GM18907 (cell line): ENCODE data around the gene ACKR4.
A peak's percentile ranks its signal among the peaks of the same experiment; 100 is the strongest.
"Not testable (repeated sequence)": the region's sequence is repeated elsewhere in the genome, so short reads cannot be mapped to it uniquely, and the experiment has no call there.

Experiments
- ATAC-seq: cut with Tn5 transposase; IDR thresholded peaks from one replicate; pipeline ENCODE4 v1.9.1; 2021; ENCODE audit warnings: mild to moderate bottlenecking, moderate library complexity; ENCODE audit not compliant: unreplicated experiment

ACKR4 gene

DNA sequence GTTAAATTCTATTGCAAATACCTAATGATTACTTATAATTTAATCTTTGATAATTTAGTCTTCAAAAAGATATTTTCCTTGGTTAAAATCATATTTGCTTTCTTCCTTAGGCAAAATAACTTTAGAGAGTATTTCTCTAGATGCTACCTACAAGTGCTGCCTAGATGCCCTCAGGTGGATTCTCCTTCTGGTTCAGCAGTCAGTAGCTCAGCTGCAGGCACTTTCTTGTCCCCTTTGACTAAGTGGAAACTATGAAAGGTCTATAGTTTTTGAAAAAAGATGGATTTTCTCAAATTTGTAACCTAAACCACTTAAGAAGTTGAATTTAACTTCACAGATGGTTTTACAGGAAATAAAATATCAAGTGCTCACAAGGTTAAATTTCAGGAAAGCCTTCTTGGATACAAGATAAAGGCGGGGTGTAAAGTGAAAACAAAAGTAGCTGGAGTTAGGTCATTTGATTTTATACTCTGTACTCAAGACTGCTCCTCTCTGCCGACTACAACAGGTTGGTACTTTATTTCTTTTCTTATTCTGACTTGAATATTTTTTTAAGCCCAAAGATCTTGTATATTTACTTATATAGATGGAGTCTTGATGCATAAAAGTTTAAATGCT, at the start of gene ACKR4:
Gene ACKR4, plus strand, starts transcription at position 455 of the 618 bp plus-strand sequence. CDS start 3,128 bp downstream, outside the sequence.
- ATAC-seq, result no peak

DNA sequence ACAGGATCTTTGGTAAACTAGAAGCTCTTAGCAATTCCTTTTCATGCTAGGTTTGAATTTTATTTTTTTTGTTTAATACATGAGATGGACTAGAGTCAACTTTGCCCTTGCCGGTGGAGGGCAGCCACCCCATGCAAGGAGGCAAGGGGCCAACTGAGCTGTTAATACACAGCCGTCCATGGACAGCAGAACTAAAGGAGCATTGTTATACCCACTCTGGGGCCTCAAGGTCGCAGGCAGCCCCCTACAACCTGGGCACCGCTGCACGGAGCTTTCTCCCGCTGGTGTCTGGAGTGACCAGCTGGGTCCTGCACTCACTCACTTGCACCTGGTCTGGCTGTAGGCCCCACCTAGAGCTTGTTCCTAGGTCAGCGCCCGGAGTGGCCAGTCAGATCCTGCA, 47.9 kb upstream of the ACKR4 start:
- no peak for ATAC-seq

DNA sequence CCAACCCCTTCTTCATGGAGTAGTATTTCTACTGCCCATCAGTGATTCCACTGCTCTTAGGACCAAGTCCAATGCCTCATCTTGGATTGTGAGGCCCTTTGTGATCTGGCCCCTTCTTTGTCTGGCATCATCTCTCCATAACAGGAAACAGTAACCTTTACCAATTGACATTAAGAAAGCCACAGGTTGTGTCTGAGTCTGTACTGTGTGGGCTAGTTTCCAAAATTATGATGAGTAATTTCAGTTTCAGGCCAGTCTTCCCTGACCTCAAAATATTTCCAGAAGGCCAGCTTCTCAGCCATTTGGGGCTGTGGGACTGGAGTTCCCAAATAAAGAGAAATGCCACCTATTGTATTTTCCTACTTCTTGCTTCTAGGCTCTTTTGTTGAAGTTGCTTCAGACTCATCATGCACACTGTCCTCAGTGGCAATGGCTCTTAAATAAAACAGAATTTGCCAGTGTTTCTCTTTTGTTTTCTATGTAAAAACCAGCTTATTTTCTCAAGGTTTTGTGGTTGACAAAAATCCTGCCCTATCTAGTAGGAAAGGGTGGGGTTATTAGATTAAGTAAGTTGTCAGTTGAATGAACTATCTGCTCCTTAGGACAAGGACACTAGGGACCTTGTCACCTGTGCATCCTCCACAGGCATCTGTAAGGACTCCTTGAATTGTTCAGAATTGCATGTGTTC, 47.0 kb upstream of the ACKR4 start:
- ATAC-seq, result peak; percentile 78

DNA sequence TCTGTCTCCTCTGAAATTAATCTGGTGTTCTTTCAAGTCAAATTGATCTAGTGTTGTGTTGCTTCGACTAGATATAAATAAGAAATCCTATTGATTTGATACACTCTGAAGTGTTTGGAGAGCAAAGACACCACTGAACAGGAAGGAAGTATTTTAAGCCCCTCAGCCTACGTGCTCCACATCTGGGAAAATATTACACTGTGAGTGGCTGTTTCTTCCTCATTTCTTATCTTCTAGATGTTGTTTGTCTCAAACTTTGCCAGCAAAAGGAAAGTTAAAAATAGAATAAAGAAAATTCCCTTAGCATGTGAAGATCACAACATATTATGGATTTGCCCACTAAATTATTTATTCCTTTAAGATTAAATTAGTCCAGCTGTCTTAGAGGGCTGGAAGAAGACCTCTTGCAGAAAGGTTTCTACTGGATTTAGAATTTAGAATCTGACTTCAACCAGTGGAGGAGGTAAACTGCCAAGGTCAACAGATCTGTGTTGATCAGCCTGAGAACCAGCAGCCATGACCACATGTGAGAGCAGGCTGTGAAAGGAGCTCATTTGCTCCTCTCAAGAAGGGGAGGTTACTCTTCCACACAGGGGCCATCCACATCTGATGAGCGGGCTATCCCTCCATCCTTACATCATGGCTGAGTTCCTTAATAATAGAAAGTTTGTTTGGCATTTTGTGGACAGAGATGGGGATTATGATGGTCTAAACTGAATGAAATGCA, 46.3 kb upstream of the ACKR4 start:
- no peak for ATAC-seq

DNA sequence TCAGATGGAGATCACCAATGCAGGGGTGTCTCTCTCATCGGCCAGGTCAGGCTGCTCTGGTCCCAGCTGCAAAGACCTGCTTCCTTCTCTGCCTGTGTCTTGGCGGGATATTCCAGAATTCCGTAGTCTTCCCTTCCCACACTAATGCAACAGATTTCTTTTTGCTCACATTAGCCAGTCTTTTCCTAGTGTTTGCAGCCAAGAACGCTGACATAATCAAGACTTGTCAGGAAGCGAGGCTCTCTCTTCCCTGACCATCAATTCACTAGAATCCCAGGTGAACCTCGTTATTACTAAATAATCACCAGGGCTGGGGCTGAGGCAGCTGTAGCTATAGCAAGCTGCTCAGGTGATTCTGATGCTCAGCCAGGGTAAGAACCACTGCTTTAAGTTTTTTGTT, 43.2 kb upstream of the ACKR4 start:
- no peak for ATAC-seq

DNA sequence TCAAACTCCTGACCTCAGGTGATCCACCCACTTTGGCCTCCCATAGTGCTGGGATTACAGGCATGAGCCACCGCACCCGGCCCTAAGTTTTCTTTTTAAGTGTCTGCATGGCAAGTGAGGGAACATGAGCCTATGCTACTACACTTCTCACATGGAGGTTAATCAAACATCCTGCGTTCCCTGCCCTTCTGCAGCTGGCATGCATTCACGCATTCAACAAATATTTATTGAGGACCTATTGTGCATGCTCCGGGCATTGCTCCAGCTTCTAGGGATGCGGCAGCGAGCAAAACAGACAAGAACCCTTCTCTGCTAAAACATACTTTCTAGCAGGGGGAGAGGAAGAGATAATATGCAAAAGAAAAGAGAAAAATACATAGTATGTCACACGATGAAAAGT, 42.6 kb upstream of the ACKR4 start:
- ATAC-seq, result no peak

DNA sequence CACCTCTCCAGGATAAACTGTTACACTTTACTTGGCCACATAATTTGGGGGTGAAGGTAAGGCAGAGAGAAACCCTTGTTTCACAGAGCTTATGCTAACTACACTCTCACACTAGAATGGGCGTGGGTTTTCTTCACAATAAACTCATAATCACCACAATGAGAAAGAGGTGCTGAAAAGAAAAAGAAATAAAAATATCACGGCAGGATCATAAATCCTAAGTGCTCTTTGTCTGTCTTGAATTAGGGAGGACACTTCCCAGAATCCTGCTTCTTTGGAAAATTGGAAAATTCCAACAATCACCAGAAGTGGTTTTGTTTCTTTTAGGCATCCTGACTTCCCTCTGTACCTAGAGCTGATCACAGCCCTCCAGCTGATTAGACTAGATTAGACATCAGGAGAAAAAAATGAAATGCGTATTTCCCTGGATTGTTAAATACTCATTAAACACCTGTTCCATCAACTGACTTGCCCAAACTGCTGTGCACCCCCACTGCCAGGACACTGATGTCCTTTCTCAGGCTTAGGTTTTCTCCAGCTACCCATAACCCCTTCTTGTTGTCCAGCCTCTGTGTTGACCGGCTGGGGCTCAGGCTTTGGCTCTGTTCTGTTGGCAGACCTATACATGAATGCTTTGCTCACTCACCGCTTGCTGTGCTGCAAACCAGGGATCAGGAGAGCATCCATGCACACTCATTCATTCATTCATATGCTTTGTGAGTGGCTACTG, 41.6 kb upstream of the ACKR4 start:
- no peak for ATAC-seq

DNA sequence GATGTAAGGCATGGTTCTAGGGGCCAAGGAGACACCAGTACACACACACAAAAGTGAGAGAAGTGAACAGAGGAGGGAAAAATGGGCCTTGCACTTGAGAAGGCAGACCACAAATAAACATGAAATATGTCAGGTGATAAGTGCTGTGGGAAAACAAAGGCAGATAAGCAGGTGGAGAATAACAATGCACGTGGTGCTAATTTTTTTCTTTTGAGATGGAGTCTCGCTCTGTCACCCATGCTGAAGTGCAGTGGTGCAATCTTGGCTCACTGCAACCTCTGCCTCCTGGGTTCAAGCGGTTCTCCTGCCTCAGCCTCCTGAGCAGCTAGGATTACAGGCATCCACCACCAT, 41.1 kb upstream of the ACKR4 start:
- not testable (repeated sequence) for ATAC-seq

DNA sequence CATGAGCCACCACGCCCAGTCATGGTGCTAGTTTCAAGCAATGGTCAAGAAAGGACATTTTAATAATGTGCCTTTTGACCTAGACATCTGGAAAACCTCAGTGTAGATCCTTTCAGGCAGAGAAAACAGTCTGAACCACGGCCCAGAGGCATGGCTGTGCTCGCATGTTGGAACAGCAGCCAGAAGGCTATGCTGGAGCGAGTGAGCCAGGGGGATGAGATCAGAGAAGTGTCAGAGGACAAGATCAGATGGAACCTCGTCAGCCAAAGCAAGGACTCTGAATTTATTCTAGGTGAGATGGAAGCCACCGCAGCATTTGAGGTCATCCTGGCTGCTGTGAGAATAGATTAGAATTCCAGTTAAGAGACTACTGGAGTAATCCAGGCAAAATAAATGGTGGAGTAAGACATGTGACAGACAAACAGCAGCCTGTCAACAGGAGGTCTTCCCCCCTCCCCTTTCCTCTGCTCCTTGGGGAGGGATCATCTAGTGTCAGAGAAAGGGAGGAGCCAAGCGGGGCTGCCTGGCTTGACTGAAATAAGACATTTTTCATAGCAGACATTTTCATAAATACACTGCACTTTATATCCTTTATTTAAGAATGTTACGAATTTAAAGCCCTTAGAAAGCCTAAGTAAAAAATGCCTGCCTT, 40.4 kb upstream of the ACKR4 start:
- ATAC-seq, result no peak

DNA sequence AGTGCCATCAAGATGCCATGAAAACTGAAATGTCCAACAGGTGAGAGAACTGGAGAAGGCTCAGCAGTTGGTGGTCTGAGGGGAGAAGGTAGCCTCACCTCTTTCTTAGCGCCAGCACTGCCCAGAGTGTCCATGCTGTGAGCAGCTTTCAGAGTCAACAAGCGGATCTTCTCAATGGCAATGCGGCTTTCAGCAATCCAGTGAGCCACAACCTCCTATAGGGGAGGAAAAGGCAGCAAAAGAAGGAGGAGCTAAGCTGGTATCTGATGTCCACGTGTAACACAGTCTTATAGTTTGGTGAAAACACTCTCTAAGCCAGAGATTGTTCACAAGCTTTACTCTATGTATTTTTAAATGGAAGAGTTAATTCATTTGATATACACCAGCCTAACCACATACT, 36.1 kb upstream of the ACKR4 start:
- ATAC-seq, result no peak

DNA sequence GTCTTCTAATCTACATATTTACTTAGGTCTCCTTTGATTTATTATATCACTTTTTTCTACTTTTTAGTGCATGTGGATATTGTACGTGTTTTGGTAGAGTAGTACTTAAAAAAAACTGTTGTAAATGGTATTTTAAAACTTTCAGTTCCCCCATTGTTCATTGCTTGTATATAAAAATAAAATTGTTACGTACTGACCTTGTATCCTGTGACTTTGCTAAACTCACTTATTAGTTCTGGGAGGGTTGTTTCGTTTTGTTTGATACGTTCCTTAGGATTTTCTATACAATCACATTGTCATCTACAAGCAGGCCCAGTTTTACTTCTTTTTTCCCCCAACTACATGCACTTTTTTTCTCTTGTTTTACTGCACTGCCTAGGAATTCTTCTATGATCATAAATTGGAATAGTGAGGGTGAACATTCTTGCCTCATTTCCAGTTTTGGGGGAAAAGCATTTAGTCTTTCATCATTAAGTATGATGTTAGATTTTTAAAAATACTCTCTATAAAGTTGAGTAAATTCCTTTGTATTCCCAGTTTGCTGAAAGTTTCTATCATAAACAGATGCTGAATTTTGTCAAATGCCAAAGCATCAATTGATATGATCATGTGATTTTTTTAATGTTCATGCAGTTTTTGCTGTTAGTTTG, 33.5 kb upstream of the ACKR4 start:
- no peak for ATAC-seq

DNA sequence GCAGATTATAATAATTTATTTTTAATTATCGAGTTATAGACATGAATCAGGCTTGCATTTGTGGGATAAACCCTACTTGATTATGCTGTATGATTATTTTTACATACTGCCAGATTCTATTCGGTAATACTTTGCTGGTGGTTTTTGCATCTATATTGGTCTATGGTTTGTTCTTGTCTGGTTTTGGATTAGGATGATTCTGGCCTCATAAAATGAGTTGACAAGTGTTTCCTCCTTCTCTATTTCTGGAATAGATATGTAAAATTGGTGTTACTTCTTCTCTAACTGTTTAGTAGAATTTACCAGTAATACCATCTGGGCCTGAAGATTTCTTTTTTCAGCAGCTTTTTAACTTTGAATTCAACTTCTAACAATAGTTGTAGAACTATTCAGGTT, 33.0 kb upstream of the ACKR4 start:
- ATAC-seq, result no peak

DNA sequence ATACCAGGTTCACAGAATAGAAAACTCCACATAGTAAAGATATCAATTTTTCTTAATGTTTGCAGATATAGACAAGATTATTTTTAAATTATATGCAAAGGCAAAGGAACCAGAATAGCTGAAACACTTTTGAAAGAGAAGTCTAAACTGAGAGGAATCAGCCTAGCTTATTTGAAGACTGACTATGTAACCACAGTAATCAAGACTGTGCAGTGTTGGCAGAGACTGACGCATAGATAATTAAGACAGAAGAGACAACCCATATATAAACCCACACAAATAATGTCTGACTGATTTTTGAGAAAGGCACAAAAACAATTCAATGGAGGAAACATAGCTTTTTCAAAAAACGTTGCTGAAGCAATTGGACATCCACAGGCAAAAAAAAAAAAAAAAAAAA, 28.6 kb upstream of the ACKR4 start:
- no peak for ATAC-seq

DNA sequence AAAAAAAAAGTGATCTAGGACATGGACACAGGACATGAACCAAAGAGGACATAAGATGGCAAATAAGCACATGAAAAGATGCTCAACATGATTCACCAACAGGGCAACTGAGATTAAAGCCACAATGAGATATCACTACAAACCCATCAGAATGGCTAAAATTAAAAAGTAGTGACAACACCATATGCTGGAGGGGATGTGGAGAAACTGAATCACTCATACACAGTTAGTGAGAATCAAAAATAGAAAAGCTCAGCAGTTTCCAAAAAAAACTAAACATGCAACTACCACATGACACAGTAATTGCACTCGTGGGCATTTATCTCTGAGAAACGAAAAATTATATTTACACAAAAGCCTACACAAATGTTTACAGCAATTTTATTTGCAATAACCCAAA, 27.9 kb upstream of the ACKR4 start:
- ATAC-seq, result no peak

DNA sequence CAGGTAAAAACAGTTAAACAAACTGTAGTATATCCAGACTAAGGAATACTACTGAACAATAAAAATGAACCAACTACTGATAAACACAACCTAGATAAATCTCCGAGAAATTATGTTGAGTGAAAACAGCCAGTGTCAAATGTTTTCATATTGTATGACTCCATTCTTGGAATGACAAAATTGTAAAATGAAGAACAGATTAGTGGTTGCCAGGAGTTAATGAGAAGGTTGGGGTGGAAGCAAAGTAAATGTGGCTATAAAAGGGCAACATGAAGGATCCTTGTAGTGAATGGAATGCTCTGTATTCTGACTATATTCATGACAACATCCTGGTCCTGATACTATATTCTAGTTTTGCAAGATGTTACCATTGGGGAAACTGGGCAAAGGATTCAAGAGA, 27.5 kb upstream of the ACKR4 start:
- ATAC-seq, result no peak

DNA sequence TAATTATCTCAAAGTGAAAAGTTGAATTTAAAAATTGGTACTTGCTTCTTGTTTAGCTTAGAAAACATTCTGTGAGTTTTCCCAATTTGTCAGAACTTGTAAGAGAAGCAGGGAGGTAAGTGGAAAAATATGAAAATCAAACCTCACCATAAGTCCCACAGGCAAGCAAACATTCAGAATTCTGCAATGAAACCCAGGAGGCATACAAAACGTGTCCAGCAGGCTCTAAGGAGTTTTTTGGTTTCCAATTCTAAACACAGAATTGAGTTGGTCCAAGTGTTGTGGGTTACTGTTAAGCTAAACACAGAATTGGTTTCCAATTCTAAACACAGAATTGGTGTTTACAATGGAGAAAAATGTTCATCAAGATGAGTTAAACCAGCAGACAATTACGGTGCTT, 27.1 kb upstream of the ACKR4 start:
- ATAC-seq, result no peak

DNA sequence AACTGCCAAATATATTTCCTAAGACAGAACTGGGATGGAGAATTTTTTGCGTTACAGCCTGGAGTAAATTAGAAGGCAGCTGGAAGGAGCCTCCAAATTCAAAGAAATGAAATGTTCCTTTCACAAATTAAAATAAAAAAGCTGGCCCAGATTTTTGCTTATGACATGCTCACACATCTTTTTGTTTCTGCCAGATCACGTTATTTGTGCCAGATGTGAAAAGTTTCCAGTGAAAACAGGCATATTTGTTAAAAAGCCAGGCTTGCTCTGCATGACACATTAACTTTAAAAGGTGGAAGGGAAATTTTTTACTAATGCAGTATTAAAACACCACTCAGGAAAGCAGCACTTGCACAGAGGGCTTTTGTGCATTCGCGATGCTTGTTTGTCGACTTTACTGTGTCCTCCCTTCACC, 23.3 kb upstream of the ACKR4 start:
- no peak for ATAC-seq

DNA sequence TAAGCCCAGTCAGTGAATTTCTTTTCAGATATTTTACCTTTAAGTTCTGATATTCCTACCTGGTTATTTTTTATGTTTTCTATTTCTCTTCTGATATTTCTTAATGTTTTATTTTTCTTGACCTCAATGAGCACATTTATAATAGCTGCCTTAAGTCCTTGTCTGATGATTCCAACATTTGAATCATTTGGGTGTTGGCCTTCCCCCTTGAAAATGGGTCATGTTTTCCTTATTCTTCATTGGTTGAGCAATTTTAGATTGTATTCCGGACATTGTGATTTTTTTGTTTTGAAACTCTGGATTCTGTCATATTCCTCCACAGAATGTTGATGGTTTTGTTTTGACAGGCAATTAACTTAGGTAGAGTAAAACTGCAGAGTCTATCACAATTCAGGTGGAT, 9.7 kb upstream of the ACKR4 start:
- ATAC-seq, result no peak

DNA sequence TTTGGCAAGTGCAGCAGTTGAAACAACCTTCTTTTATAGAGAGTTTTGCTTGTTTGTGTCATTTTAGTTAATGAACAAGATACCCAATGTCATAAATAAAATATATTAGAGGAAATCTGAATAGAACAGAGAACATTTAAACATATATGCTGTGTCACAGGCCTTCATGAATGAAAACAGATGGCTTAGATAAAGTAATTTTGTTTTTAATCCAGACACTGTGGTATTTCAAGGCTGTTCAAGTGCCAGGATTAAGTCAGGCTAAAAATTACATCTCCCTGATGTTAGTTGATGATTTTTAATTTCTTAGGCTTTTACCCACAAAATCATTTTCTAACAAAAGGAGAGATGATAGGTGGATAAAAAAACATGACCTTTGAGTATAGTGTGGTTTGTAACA, 4.9 kb upstream of the ACKR4 start:
- no peak for ATAC-seq

DNA sequence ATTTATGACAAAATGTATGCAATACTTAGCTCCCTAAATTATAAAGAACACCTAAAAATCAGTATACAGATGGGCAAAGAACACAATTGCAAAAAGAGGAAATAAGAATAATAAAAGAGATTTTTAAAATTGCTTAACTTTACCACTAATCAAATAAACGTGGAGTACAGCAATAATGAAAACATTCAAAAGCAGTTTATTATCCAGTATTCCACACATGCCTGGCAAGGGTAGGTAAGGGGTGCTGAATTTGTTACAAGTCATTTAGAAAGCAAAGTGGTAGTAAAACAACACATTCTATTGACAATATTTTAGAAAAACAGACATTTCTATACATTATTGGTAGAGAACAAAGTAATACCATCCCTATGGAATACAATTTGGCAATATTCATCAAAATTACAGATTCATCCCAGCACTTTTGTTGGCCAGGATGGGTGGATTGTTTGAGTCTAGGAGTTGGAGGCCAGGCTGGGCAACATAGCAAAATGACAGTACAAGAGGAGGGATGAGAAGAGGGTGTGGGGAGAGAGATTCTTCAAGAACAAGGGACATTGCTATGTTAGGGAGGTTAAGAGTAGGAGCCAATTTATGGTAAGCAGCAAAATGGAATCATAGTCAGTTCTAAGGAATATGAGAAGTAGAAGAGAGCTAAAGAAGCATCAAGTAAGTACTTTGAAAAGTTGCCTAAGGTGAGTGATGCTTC, 3.7 kb upstream of the ACKR4 start:
- ATAC-seq, result no peak
